ENCODE results near the gene MAD1L1. TPM values are rescaled to one million over a fixed set of nuclear protein-coding genes. Genes with fewer than 3 reads are reported as not detected.

MAD1L1 gene
- total RNA-seq, 2 experiments from 2014 or later: 58.3 to 65.3 TPM

DNA sequence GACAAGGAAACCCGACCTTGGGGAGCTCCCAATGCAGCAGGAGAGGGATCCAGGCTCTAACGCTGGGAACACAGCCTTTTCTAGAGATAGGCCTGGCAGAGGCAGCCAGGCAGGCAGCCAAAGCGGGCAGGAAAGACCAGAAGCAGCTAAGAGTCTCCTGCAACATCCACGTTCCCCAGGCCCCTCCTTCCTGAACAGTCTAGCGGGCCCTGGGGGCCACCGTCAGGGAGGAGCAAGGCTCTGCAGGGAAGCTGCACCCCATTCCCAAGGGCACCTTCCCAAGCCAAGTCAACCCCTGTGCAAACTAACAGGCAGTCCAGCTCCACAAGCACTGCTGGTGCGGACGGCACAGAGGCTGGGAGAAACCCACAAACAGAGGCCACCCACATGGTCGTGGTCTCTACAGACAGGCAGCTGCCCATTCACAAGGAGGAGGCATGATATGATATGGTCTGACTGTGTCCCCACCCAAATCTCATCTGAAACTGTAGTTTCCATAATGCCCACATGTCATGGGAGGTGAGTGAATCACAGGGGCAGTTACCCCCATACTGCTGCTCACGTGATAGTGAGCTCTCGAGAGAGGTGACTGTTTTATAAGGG lies 115.7 kb downstream of the MAD1L1 start:
- no peaks in the 10 kb centered on the region for H3K4me1 ChIP-seq (ENCODE audit: insufficient read depth, low read length, poor library complexity, severe bottlenecking)

DNA sequence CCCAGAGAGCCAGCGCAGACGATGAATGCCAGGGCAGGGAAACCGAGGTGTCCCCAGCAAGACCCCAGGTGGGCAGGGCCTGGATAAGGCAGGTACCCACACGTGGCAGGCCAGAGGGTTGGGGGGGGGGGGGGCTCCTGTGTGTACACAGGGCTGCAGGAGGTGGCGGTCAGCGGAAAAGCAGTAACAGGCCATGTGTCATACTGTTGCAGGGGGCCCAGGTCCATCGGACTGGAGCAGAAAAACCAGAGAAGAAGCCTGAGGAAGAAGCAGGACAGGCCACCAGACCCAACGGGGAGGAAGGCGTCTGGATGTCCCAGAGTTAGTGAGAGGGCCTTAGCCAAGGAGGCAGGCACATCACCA lies 116.3 kb downstream of the MAD1L1 start:
- CTCF ChIA-PET (ENCODE audit: unreplicated experiment): no interaction called here

More for the DNA sequence above, 115.7 kb downstream of the MAD1L1 start:
- TF ChIP-seq EZH2phosphoT487 (IDR thresholded peaks at IDR 0.05; ENCODE audit: borderline replicate concordance, low read depth, low read length): no peak
- TF ChIP-seq, protein P1, sequence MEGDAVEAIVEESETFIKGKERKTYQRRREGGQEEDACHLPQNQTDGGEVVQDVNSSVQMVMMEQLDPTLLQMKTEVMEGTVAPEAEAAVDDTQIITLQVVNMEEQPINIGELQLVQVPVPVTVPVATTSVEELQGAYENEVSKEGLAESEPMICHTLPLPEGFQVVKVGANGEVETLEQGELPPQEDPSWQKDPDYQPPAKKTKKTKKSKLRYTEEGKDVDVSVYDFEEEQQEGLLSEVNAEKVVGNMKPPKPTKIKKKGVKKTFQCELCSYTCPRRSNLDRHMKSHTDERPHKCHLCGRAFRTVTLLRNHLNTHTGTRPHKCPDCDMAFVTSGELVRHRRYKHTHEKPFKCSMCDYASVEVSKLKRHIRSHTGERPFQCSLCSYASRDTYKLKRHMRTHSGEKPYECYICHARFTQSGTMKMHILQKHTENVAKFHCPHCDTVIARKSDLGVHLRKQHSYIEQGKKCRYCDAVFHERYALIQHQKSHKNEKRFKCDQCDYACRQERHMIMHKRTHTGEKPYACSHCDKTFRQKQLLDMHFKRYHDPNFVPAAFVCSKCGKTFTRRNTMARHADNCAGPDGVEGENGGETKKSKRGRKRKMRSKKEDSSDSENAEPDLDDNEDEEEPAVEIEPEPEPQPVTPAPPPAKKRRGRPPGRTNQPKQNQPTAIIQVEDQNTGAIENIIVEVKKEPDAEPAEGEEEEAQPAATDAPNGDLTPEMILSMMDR (conservative IDR thresholded peaks at IDR 0.05; ENCODE audit: low read length): no peak
- H3K36me3 ChIP-seq (ENCODE audit: insufficient read depth, low read length): no peaks in the 10 kb centered on the region
- DNase-seq (ENCODE audit: low spot score): no peak
- H3K4me3 ChIP-seq (ENCODE audit: low read depth, low read length, poor library complexity, severe bottlenecking): no peak overlapping the region
- no peak overlapping the region for H2AFZ ChIP-seq (ENCODE audit: low read length)
- H3K79me2 ChIP-seq (ENCODE audit: insufficient read depth, low read depth, low read length): no peaks in the 10 kb centered on the region
- H4K20me1 ChIP-seq (ENCODE audit: insufficient read depth, low read length): no peaks in the 10 kb centered on the region
- no peak overlapping the region for H3K4me2 ChIP-seq (ENCODE audit: low read length)
- BruUV-seq (replicated peaks): no TSS peak
- ChIA-PET POLR2A (no interaction called here), CTCF (ENCODE audit: unreplicated experiment) (no interaction called here)
- H3K9me3 ChIP-seq (ENCODE audit: low read length): no peaks in the 10 kb centered on the region
- intact Hi-C loops (cut with micrococcal nuclease; ENCODE audit: unreplicated experiment): no loop called here
- H3K27ac ChIP-seq (ENCODE audit: low read depth, low read length, poor library complexity, severe bottlenecking): no peak overlapping the region
- H3K9me2 ChIP-seq (ENCODE audit: insufficient read depth, low read length): no peaks in the 10 kb centered on the region

More for the DNA sequence above, 116.3 kb downstream of the MAD1L1 start:
- Histone ChIP-seq H3K79me2 (ENCODE audit: insufficient read depth, low read depth, low read length) (no peaks in the 10 kb centered on the region), H3K4me3 (ENCODE audit: low read depth, low read length, poor library complexity, severe bottlenecking) (no peak overlapping the region), H3K9me3 (ENCODE audit: low read length) (no peaks in the 10 kb centered on the region), H3K27ac (ENCODE audit: low read depth, low read length, poor library complexity, severe bottlenecking) (no peak overlapping the region), H3K4me2 (ENCODE audit: low read length) (no peak overlapping the region), H2AFZ (ENCODE audit: low read length) (no peak overlapping the region), H4K20me1 (ENCODE audit: insufficient read depth, low read length) (no peaks in the 10 kb centered on the region), H3K4me1 (ENCODE audit: insufficient read depth, low read length, poor library complexity, severe bottlenecking) (no peaks in the 10 kb centered on the region), H3K36me3 (ENCODE audit: insufficient read depth, low read length) (no peaks in the 10 kb centered on the region), H3K9me2 (ENCODE audit: insufficient read depth, low read length) (no peaks in the 10 kb centered on the region)
- DNase-seq (ENCODE audit: low spot score): no peak
- POLR2A ChIA-PET: no interaction called here
- no peak for TF ChIP-seq EZH2phosphoT487 (IDR thresholded peaks at IDR 0.05; ENCODE audit: borderline replicate concordance, low read depth, low read length)
- TF ChIP-seq, protein P1 (conservative IDR thresholded peaks at IDR 0.05; ENCODE audit: low read length): no peak
- BruUV-seq (replicated peaks): no TSS peak
- intact Hi-C loops (cut with micrococcal nuclease; ENCODE audit: unreplicated experiment): no loop called here

All from OCI-LY7 (cell line).